ENCODE results near the gene APOB. TPM values are rescaled to one million over a fixed set of nuclear protein-coding genes. Genes with fewer than 3 reads are reported as not detected.

Gene APOB
- total RNA-seq, 2 donors from 2014 or later = 0.09 to 0.91 TPM

DNA sequence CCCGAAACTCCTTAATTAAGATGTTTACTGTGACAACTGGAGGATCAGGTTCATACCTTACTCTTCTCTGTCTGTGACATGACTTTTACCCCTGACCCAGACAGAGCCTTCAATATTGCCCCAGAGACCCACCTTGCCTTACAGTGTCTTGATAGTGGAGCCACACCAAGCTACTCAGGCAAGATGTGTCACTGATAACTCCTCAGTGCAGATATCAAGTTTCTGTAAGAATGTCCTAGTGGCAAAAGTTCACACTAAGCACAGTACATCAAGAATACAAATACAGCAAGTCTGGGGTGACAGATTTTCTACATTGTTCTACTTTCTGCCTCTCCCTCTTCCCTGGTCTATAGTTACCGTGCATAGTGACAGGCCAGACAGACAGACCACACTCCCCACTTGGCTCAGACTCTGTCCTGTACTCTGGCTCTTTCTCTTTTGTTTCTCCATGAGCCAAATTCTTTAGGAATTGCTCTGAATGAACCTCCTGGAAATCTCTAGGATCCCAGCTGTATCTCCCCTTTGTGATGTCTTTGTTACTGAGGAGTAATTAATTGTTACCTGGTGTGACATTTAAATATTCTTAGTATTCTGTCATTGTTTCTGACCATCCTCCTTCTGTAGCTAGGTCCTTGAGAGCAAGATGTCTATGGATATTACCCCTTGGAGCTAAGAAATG, 24.1 kb upstream of the APOB start:
- TF ChIP-seq POLR2A (IDR thresholded peaks at IDR 0.05) = no peak
- no peak for TF ChIP-seq POLR2AphosphoS5 (IDR thresholded peaks at IDR 0.05)
- TF ChIP-seq, protein P1, sequence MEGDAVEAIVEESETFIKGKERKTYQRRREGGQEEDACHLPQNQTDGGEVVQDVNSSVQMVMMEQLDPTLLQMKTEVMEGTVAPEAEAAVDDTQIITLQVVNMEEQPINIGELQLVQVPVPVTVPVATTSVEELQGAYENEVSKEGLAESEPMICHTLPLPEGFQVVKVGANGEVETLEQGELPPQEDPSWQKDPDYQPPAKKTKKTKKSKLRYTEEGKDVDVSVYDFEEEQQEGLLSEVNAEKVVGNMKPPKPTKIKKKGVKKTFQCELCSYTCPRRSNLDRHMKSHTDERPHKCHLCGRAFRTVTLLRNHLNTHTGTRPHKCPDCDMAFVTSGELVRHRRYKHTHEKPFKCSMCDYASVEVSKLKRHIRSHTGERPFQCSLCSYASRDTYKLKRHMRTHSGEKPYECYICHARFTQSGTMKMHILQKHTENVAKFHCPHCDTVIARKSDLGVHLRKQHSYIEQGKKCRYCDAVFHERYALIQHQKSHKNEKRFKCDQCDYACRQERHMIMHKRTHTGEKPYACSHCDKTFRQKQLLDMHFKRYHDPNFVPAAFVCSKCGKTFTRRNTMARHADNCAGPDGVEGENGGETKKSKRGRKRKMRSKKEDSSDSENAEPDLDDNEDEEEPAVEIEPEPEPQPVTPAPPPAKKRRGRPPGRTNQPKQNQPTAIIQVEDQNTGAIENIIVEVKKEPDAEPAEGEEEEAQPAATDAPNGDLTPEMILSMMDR (IDR thresholded peaks at IDR 0.05) = no peak
- no peak for DNase-seq (ENCODE audit: low spot score)
- no peaks in the 10 kb centered on the region for H3K27me3 ChIP-seq (replicated peaks; ENCODE audit: insufficient read depth)
- no peaks in the 10 kb centered on the region for H3K4me1 ChIP-seq (replicated peaks)
- no peak overlapping the region for H3K4me3 ChIP-seq
- no peak overlapping the region for H3K27ac ChIP-seq
- H3K9me3 ChIP-seq = no peaks in the 10 kb centered on the region
- intact Hi-C loops (cut with DNase I) = no loop called here
- 61% methylated on average over 2 of the region's 2 CpGs for WGBS
- H3K36me3 ChIP-seq = no peaks in the 10 kb centered on the region

DNA sequence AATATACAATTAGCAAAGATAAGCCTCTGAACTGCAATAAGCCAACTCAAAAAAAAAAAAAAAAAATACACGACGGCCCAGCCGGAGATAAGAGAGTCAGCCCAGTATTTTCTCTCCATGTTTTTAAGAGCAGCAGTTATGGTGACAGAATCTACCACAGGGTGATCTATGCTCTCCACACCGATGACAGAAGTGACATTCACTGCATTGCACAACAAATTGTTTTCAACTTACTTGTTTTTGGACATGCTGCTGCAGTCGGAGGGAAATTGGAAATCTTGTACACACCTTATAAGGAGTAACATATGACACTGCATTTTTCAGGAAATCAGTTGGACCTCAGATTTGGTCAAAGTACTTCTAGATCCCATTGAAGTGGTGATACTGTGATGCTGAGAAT, 23.3 kb upstream of the APOB start:
- Histone ChIP-seq H3K9me3 (no peaks in the 10 kb centered on the region), H3K27ac (no peak overlapping the region), H3K4me3 (no peak overlapping the region), H3K4me1 (replicated peaks) (no peaks in the 10 kb centered on the region), H3K36me3 (no peaks in the 10 kb centered on the region), H3K27me3 (replicated peaks; ENCODE audit: insufficient read depth) (no peaks in the 10 kb centered on the region)
- no peak for TF ChIP-seq POLR2A (IDR thresholded peaks at IDR 0.05)
- no peak for TF ChIP-seq POLR2AphosphoS5 (IDR thresholded peaks at IDR 0.05)
- TF ChIP-seq, protein P1 (IDR thresholded peaks at IDR 0.05) = no peak
- WGBS = 61% methylated on average over 5 of the region's 5 CpGs
- DNase-seq (ENCODE audit: low spot score) = no peak
- intact Hi-C loops (cut with DNase I) = no loop called here

GRCh38 chr2:21059885-21060610, 16.2 kb upstream of the APOB start:
- no peaks in the 10 kb centered on the region for H3K36me3 ChIP-seq
- no peaks in the 10 kb centered on the region for H3K4me1 ChIP-seq (replicated peaks)
- H3K9me3 ChIP-seq = no peaks in the 10 kb centered on the region
- no peaks in the 10 kb centered on the region for H3K27me3 ChIP-seq (replicated peaks; ENCODE audit: insufficient read depth)
- no peak overlapping the region for H3K4me3 ChIP-seq
- intact Hi-C loops (cut with DNase I) = no loop called here
- no peak for DNase-seq (ENCODE audit: low spot score)
- no peak overlapping the region for H3K27ac ChIP-seq
- TF ChIP-seq, protein P1 (IDR thresholded peaks at IDR 0.05) = no peak
- TF ChIP-seq POLR2AphosphoS5 (IDR thresholded peaks at IDR 0.05) (no peak), POLR2A (IDR thresholded peaks at IDR 0.05) (no peak)
- WGBS = 71% methylated on average over 3 of the region's 3 CpGs

DNA sequence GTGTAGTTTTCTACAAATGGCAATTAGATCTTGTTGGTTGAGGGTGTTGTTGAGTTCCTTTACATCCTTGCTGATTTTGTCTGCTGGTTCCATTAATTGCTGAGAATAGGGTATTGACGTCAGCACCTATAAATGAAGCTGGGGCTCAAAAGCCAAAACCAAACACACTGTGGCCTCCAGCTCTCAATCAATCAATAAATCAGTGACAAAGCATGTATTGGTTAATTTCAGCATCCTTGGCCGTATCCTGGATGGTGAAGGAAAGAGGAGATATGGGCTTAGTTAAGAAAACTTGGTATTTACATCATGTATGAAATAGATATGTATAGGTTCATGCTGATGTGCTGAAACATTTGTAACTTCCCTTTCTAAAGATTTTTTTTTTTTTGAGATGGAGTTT, 13.2 kb upstream of the APOB start:
- no peaks in the 10 kb centered on the region for H3K9me3 ChIP-seq
- no peaks in the 10 kb centered on the region for H3K36me3 ChIP-seq
- intact Hi-C loops (cut with DNase I) = no loop called here
- 84% methylated on average over 2 of the region's 2 CpGs for WGBS
- TF ChIP-seq, protein P1 (IDR thresholded peaks at IDR 0.05) = no peak
- TF ChIP-seq POLR2AphosphoS5 (IDR thresholded peaks at IDR 0.05) (no peak), POLR2A (IDR thresholded peaks at IDR 0.05) (no peak)
- no peak overlapping the region for H3K27ac ChIP-seq
- H3K27me3 ChIP-seq (replicated peaks; ENCODE audit: insufficient read depth) = no peaks in the 10 kb centered on the region
- no peak overlapping the region for H3K4me3 ChIP-seq
- no peak for DNase-seq (ENCODE audit: low spot score)
- no peaks in the 10 kb centered on the region for H3K4me1 ChIP-seq (replicated peaks)

Measured in prostate gland (tissue), 2 donors.